Measurements from ENCODE around the gene ING5. TPM values are rescaled to one million over a fixed set of nuclear protein-coding genes. Genes with fewer than 3 reads are reported as not detected.

ING5 gene
- total RNA-seq, 1 experiment from 2014 or later, result 39.8 TPM

GRCh38 chr2:241654551-241654950, 47.3 kb upstream of the ING5 start:
- BruUV-seq (replicated peaks), result no TSS peak
- Histone ChIP-seq H3K9me3 (ENCODE audit: control insufficient read depth, insufficient read depth, low read depth, low read length) (no peaks in the 10 kb centered on the region), H3K27me3 (ENCODE audit: control insufficient read depth, insufficient read depth, low read length) (no peaks in the 10 kb centered on the region), H3K36me3 (ENCODE audit: control insufficient read depth, insufficient read depth, low read length) (no peaks in the 10 kb centered on the region), H3K27ac (ENCODE audit: low read length) (no peak overlapping the region), H3K4me1 (ENCODE audit: control insufficient read depth, insufficient read depth, low read length) (no peaks in the 10 kb centered on the region), H3K4me3 (ENCODE audit: low read depth in 2 of 2, low read length in 2 of 2) (no peak overlapping the region)
- ChIA-PET POLR2A (no interaction called here), CTCF (interaction anchor here (0.6 kb wide), 1 partner anchor 100 kb away, joined by 3 read pairs; no protein-coding TSS in a partner anchor)
- in situ Hi-C loops (cut with HindIII; ENCODE audit: low pct_unique_long_range_greater_than_20kb, low sequenced_read_pairs) (no loop called here), intact Hi-C loops (cut with micrococcal nuclease; ENCODE audit: unreplicated experiment) (no loop called here)
- DNase-seq (ENCODE audit: low read depth, low spot score), result no peak
- no peak for ATAC-seq
- TF ChIP-seq REST (IDR thresholded peaks at IDR 0.05; ENCODE audit: insufficient read depth in 1 of 2, low read depth in 2 of 2, low read length in 1 of 2), result no peak
- TF ChIP-seq, protein P1, sequence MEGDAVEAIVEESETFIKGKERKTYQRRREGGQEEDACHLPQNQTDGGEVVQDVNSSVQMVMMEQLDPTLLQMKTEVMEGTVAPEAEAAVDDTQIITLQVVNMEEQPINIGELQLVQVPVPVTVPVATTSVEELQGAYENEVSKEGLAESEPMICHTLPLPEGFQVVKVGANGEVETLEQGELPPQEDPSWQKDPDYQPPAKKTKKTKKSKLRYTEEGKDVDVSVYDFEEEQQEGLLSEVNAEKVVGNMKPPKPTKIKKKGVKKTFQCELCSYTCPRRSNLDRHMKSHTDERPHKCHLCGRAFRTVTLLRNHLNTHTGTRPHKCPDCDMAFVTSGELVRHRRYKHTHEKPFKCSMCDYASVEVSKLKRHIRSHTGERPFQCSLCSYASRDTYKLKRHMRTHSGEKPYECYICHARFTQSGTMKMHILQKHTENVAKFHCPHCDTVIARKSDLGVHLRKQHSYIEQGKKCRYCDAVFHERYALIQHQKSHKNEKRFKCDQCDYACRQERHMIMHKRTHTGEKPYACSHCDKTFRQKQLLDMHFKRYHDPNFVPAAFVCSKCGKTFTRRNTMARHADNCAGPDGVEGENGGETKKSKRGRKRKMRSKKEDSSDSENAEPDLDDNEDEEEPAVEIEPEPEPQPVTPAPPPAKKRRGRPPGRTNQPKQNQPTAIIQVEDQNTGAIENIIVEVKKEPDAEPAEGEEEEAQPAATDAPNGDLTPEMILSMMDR (IDR thresholded peaks at IDR 0.05), result no peak

DNA sequence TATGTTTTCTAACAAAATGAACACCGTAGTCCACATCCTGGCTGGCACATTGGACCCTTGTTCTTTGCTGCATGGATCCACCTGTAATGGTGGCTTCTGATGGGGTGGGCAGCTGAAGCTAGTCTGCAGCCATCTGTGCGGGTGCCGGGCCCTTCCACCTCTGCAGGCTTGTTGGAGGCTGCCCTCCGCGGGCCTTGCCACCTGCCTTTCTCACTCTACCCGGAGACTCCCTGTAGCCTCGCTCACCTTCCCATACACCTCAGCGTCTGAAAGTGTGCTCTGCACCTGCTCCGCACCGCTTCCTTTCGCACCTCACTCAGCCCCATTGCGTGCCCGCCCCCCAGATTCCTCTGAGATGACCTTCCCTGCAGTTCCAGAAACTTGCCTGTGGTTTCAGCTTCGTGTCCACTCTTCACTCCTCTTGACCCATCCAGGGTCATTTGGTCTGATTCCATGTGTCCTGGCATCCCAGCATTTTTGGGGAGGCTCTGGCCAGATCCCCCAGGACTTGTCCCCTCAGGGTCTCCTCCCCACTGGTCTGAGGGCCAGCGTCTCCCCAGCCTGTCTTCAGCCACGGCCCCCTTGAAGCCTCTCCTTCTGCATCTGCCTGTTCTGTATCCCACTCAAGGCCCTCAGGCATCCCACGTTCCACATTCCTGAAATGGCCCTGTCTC, 46.2 kb upstream of the ING5 start:
- Histone ChIP-seq H3K4me3 (ENCODE audit: low read depth in 2 of 2, low read length in 2 of 2) (no peak overlapping the region), H3K36me3 (ENCODE audit: control insufficient read depth, insufficient read depth, low read length) (peaks cover 2% of the 10 kb centered on the region), H3K4me1 (ENCODE audit: control insufficient read depth, insufficient read depth, low read length) (no peaks in the 10 kb centered on the region), H3K27me3 (ENCODE audit: control insufficient read depth, insufficient read depth, low read length) (no peaks in the 10 kb centered on the region), H3K9me3 (ENCODE audit: control insufficient read depth, insufficient read depth, low read depth, low read length) (no peaks in the 10 kb centered on the region), H3K27ac (ENCODE audit: low read length) (no peak overlapping the region)
- intact Hi-C loops (cut with micrococcal nuclease; ENCODE audit: unreplicated experiment), result no loop called here
- no peak for DNase-seq (ENCODE audit: low read depth, low spot score)
- ChIA-PET CTCF (no interaction called here), POLR2A (no interaction called here)
- no TSS peak for BruUV-seq (replicated peaks)
- in situ Hi-C loops (cut with HindIII; ENCODE audit: low pct_unique_long_range_greater_than_20kb, low sequenced_read_pairs), result no loop called here
- no peak for ATAC-seq
- TF ChIP-seq SIN3A (IDR thresholded peaks at IDR 0.05; ENCODE audit: borderline replicate concordance, insufficient read depth, low read depth, low read length), result no peak
- TF ChIP-seq TCF7L2 (IDR thresholded peaks at IDR 0.05; ENCODE audit: low read depth, low read length), result no peak
- TF ChIP-seq, protein P1 (IDR thresholded peaks at IDR 0.05), result no peak
- no peak for TF ChIP-seq POLR2AphosphoS5 (IDR thresholded peaks at IDR 0.05; ENCODE audit: low read depth, low read length)

All from Panc1 (cell line).